HepG2 (cell line): ENCODE results near the gene ANKIB1. TPM values are rescaled to one million over a fixed set of nuclear protein-coding genes. Genes with fewer than 3 reads are reported as not detected.
A peak's percentile ranks its signal among the peaks of the same experiment; 100 is the strongest.

Source experiments
- CCAR2 ChIP-seq: fragments of 200-400 bp; formaldehyde crosslinking; optimal IDR thresholded peaks from 2 replicates; pipeline ENCODE3; 2018; ENCODE audit warnings: low read depth, mild to moderate bottlenecking, low read length, moderate library complexity
- CHD2 ChIP-seq: IDR thresholded peaks from 2 replicates; pipeline ENCODE4 v1.6.1; 2011; ENCODE audit warnings: low read depth, low read length, improper control_type of control experiment
- ETS1 ChIP-seq: sonication (generic); formaldehyde crosslinking; IDR thresholded peaks from 2 replicates; pipeline ENCODE4 v1.4.0; 2020; ENCODE audit warnings: missing genetic modification reagents
- GFI1 ChIP-seq: sonication (generic); formaldehyde crosslinking; IDR thresholded peaks from 2 replicates; pipeline ENCODE4 v1.5.0; 2020; ENCODE audit warnings: missing genetic modification reagents, mild to moderate bottlenecking, borderline replicate concordance
- IKZF1 ChIP-seq: fragments of 450-650 bp; IDR thresholded peaks from 2 replicates; pipeline ENCODE4 v1.7.1; 2016
- IRF9 ChIP-seq: sonication (generic); formaldehyde crosslinking; IDR thresholded peaks from 2 replicates; pipeline ENCODE4 v1.8.0; 2022; ENCODE audit warnings: missing genetic modification reagents, mild to moderate bottlenecking, borderline replicate concordance
- KLF16 ChIP-seq, 2 experiments: sonication (generic) in 1 of 2; formaldehyde crosslinking in 1 of 2; IDR thresholded peaks; 2 replicates each; pipeline versions ENCODE4 v1.6.1 to v1.8.0; 2016 to 2023; ENCODE audit warnings: missing genetic modification reagents in 2 of 2, missing compliant biosample characterization in 1 of 2
- MEIS1 ChIP-seq: sonication (generic); formaldehyde crosslinking; IDR thresholded peaks from 2 replicates; pipeline ENCODE4 v1.9.0; 2021; ENCODE audit warnings: mild to moderate bottlenecking, missing genetic modification reagents, moderate library complexity, borderline replicate concordance
- MLXIP ChIP-seq: sonication (generic); formaldehyde crosslinking; IDR thresholded peaks from 2 replicates; pipeline ENCODE4 v1.9.0; 2021; ENCODE audit warnings: missing genetic modification reagents, borderline replicate concordance
- MYC ChIP-seq: sonication (generic); formaldehyde crosslinking; IDR thresholded peaks from 2 replicates; pipeline ENCODE4 v1.9.0; 2021; ENCODE audit warnings: missing genetic modification reagents, borderline replicate concordance
- PHF21A ChIP-seq: sonication (generic); formaldehyde crosslinking; IDR thresholded peaks from 2 replicates; pipeline ENCODE4 v1.5.0; 2020; ENCODE audit warnings: mild to moderate bottlenecking, missing genetic modification reagents
- REL ChIP-seq: sonication (generic); formaldehyde crosslinking; conservative IDR thresholded peaks from 2 replicates; pipeline ENCODE4 v1.8.0; 2022; ENCODE audit warnings: mild to moderate bottlenecking, missing genetic modification reagents, moderate library complexity
- RXRA ChIP-seq: sonication (generic); formaldehyde crosslinking; IDR thresholded peaks from 2 replicates; pipeline ENCODE4 v1.5.1; 2020; ENCODE audit warnings: missing genetic modification reagents
- SNAPC5 ChIP-seq: sonication (generic); formaldehyde crosslinking; IDR thresholded peaks from 2 replicates; pipeline ENCODE4 v1.8.1; 2023; ENCODE audit warnings: mild to moderate bottlenecking, missing genetic modification reagents, borderline replicate concordance
- SOX5 ChIP-seq: IDR thresholded peaks from 2 replicates; pipeline ENCODE4 v1.6.1; 2016; ENCODE audit warnings: borderline replicate concordance
- SRSF4 ChIP-seq: fragments of 200-400 bp; formaldehyde crosslinking; IDR thresholded peaks from one replicate; pipeline ENCODE4 v1.6.1; 2018; ENCODE audit warnings: mild to moderate bottlenecking, low read depth, low read length, moderate library complexity; ENCODE audit not compliant: poor library complexity, severe bottlenecking
- ZNF333 ChIP-seq: sonication (generic); formaldehyde crosslinking; IDR thresholded peaks from 2 replicates; pipeline ENCODE4 v1.4.0; 2020; ENCODE audit warnings: mild to moderate bottlenecking, missing genetic modification reagents, borderline replicate concordance
- ZNF543 ChIP-seq: sonication (generic); formaldehyde crosslinking; IDR thresholded peaks from 2 replicates; pipeline ENCODE4 v1.4.0; 2020; ENCODE audit warnings: mild to moderate bottlenecking, missing genetic modification reagents
- ZNF567 ChIP-seq: sonication (generic); formaldehyde crosslinking; IDR thresholded peaks from 2 replicates; pipeline ENCODE4 v1.8.1; 2023; ENCODE audit warnings: mild to moderate bottlenecking, missing genetic modification reagents, borderline replicate concordance
- ZNF619 ChIP-seq: sonication (generic); formaldehyde crosslinking; IDR thresholded peaks from 2 replicates; pipeline ENCODE4 v1.4.0; 2020; ENCODE audit warnings: mild to moderate bottlenecking, missing genetic modification reagents
- ZNF75D ChIP-seq: sonication (generic); formaldehyde crosslinking; IDR thresholded peaks from 2 replicates; pipeline ENCODE4 v1.8.1; 2023; ENCODE audit warnings: missing genetic modification reagents, mild to moderate bottlenecking, borderline replicate concordance
- ZUFSP ChIP-seq: sonication (generic); formaldehyde crosslinking; IDR thresholded peaks from 2 replicates; pipeline ENCODE4 v1.9.0; 2021; ENCODE audit warnings: missing genetic modification reagents, mild to moderate bottlenecking, borderline replicate concordance
- polyA plus RNA-seq, 8 experiments: library from polyadenylated mRNA; depleted of rRNA in 3 of 8; stranded (reverse) in 7 of 8; unstranded in 1 of 8; fragments of >200 nt; fragmentation: Illumina TruSeq in 4 of 8; extraction: Trizol in 4 of 8; gene quantifications; 2 replicates each; pipeline versions ENCODE4 v1.2.1 to v1.2.3, GENCODE V29; 2011 to 2016; ENCODE audit warnings: low read depth in 4 of 8, missing spikeins in 1 of 8, mixed read lengths in 1 of 8; ENCODE audit not compliant: insufficient read depth in 1 of 8
- total RNA-seq, 5 experiments: library from RNA; depleted of rRNA; stranded (reverse); fragments of >200 nt; fragmentation: Illumina TruSeq; extraction: Trizol; gene quantifications; 2 replicates each; pipeline ENCODE4 v1.2.3, GENCODE V29; 2016; ENCODE audit warnings: low read depth in 1 of 5

The ANKIB1 gene
- total and polyA plus RNA-seq, 2 of the 13 experiments (the other 11 are each of a cell fraction or from before 2014, with no cell fraction given), result 28.7 to 29.6 TPM

GRCh38 chr7:92245487-92246359 is at the start of gene ANKIB1, which contains the start of gene KRIT1 (continued):
- TF ChIP-seq GFI1 (peak; percentile 59; the same call in 1 of the 2 replicates), MLXIP (CRISPR knock-in tag) (no peak; the same call in 1 of the 2 replicates), ZNF333 (CRISPR knock-in tag) (no peak), IKZF1 (no peak), SOX5 (CRISPR knock-in tag) (no peak; the same call in 1 of the 2 replicates), ZNF619 (CRISPR knock-in tag) (no peak), CCAR2 (no peak), CHD2 (peak; percentile 80), ETS1 (CRISPR knock-in tag) (no peak; the same call in 1 of the 2 replicates), ZNF543 (CRISPR knock-in tag) (peak; percentile 69; the same call in 1 of the 2 replicates), REL (CRISPR knock-in tag) (no peak), ZNF567 (CRISPR knock-in tag) (no peak), KLF16 (CRISPR knock-in tag; IDR thresholded peaks at IDR 0.05) (peak in 1 of 2 experiments; percentile 76; a peak in 1 of 4 replicates), SNAPC5 (CRISPR knock-in tag) (no peak), MEIS1 (CRISPR knock-in tag) (no peak; the same call in 1 of the 2 replicates), ZNF75D (no peak; the same call in 1 of the 2 replicates), SRSF4 (no peak), ZUFSP (no peak), IRF9 (CRISPR knock-in tag) (0 out of 2 replicates have a peak, but pooled peaks have one; percentile 40), RXRA (no peak), PHF21A (CRISPR knock-in tag) (peak; percentile 73), MYC (CRISPR knock-in tag) (peak; percentile 83)
